Measurements from ENCODE around the gene PPP6R3.

DNA sequence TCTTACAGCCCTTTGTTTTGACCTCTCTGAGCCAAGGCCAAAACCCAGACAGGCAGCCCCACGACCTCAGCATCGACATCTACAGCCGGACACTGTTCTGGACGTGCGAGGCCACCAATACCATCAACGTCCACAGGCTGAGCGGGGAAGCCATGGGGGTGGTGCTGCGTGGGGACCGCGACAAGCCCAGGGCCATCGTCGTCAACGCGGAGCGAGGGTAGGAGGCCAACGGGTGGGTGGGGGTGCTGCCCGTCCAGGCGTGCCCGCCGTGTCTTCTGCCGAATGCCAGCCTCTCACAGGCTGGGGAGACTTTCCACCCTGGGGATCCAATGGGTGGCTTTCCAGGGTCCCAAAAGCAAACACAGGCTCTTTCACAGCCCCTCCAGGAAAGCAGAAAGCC is 37.1 kb upstream of the PPP6R3 start:
- TF ChIP-seq NFIC (IDR thresholded peaks at IDR 0.05; ENCODE audit: borderline replicate concordance) = no peak
- TF ChIP-seq, protein P1, sequence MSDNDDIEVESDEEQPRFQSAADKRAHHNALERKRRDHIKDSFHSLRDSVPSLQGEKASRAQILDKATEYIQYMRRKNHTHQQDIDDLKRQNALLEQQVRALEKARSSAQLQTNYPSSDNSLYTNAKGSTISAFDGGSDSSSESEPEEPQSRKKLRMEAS (IDR thresholded peaks at IDR 0.05; ENCODE audit: low read depth) = no peak
- TF ChIP-seq, protein P2, sequence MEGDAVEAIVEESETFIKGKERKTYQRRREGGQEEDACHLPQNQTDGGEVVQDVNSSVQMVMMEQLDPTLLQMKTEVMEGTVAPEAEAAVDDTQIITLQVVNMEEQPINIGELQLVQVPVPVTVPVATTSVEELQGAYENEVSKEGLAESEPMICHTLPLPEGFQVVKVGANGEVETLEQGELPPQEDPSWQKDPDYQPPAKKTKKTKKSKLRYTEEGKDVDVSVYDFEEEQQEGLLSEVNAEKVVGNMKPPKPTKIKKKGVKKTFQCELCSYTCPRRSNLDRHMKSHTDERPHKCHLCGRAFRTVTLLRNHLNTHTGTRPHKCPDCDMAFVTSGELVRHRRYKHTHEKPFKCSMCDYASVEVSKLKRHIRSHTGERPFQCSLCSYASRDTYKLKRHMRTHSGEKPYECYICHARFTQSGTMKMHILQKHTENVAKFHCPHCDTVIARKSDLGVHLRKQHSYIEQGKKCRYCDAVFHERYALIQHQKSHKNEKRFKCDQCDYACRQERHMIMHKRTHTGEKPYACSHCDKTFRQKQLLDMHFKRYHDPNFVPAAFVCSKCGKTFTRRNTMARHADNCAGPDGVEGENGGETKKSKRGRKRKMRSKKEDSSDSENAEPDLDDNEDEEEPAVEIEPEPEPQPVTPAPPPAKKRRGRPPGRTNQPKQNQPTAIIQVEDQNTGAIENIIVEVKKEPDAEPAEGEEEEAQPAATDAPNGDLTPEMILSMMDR (IDR thresholded peaks at IDR 0.05) = no peak
- TF ChIP-seq EZH2phosphoT487 (IDR thresholded peaks at IDR 0.05; ENCODE audit: borderline replicate concordance, low read depth) = no peak
- TF ChIP-seq, protein P3, sequence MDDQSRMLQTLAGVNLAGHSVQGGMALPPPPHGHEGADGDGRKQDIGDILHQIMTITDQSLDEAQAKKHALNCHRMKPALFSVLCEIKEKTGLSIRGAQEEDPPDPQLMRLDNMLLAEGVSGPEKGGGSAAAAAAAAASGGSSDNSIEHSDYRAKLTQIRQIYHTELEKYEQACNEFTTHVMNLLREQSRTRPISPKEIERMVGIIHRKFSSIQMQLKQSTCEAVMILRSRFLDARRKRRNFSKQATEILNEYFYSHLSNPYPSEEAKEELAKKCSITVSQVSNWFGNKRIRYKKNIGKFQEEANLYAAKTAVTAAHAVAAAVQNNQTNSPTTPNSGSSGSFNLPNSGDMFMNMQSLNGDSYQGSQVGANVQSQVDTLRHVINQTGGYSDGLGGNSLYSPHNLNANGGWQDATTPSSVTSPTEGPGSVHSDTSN (IDR thresholded peaks at IDR 0.05) = no peak
- no peak for TF ChIP-seq TCF12 (IDR thresholded peaks at IDR 0.05)
- TF ChIP-seq FOSL2 (IDR thresholded peaks at IDR 0.05; ENCODE audit: borderline replicate concordance, low read depth) = no peak
- no peak for TF ChIP-seq SIN3A (IDR thresholded peaks at IDR 0.05; ENCODE audit: borderline replicate concordance, low read depth, low read length)
- TF ChIP-seq RAD21 (IDR thresholded peaks at IDR 0.05; ENCODE audit: low read length) = no peak
- TF ChIP-seq YY1 (IDR thresholded peaks at IDR 0.05; ENCODE audit: low read depth) = no peak
- no peak for TF ChIP-seq GATA2 (CRISPR knock-in tag; IDR thresholded peaks at IDR 0.05)
- TF ChIP-seq MEF2A (IDR thresholded peaks at IDR 0.05; ENCODE audit: borderline replicate concordance, low read depth) = no peak

Data from SK-N-SH (cell line).